Mesenchymal stem cell (in vitro differentiated cells and primary cell): ENCODE data around the gene ZSCAN5C.
"Not testable (repeated sequence)": the region's sequence is repeated elsewhere in the genome, so short reads cannot be mapped to it uniquely, and the experiment has no call there.

Experiments
- DNase-seq: peaks from one replicate; pipeline ENCODE4 v3.0.0-alpha.2; 2013
- H2AFZ ChIP-seq: one replicate; pipeline ENCODE4 v1.6.1; 2013; ENCODE audit warnings: low read depth, mild to moderate bottlenecking, control low read depth, inconsistent platforms, low read length, moderate library complexity
- H2AK5ac ChIP-seq: 2 replicates; pipeline ENCODE4 v1.6.1; 2013; ENCODE audit warnings: low read length, moderate library complexity, mild to moderate bottlenecking, inconsistent platforms; ENCODE audit not compliant: severe bottlenecking
- H2BK120ac ChIP-seq: one replicate; pipeline ENCODE4 v1.6.1; 2013; ENCODE audit warnings: low read depth, mild to moderate bottlenecking, inconsistent platforms, low read length, moderate library complexity
- H2BK12ac ChIP-seq, 2 experiments: one replicate each; pipeline ENCODE4 v1.6.1; 2013; ENCODE audit warnings: inconsistent platforms in 2 of 2, low read length in 2 of 2, mild to moderate bottlenecking in 2 of 2, moderate library complexity in 2 of 2, control low read depth in 1 of 2
- H2BK15ac ChIP-seq: one replicate; pipeline ENCODE4 v1.6.1; 2013; ENCODE audit warnings: mild to moderate bottlenecking, low read depth, inconsistent platforms; ENCODE audit not compliant: poor library complexity, severe bottlenecking
- H2BK5ac ChIP-seq: 2 replicates; pipeline ENCODE4 v1.6.1; 2013; ENCODE audit warnings: low read depth, mild to moderate bottlenecking, low read length, control low read depth, inconsistent platforms; ENCODE audit not compliant: poor library complexity, severe bottlenecking
- H3K14ac ChIP-seq, 2 experiments: one replicate each; pipeline ENCODE4 v1.6.1; 2013; ENCODE audit warnings: inconsistent platforms in 2 of 2, low read length in 2 of 2, control low read depth in 1 of 2, mild to moderate bottlenecking in 1 of 2, moderate library complexity in 1 of 2
- H3K18ac ChIP-seq, 2 experiments: one replicate each; pipeline ENCODE4 v1.6.1; 2013; ENCODE audit warnings: inconsistent platforms in 2 of 2, low read length in 2 of 2, control low read depth in 1 of 2, low read depth in 1 of 2, mild to moderate bottlenecking in 1 of 2
- H3K23ac ChIP-seq, 2 experiments: one replicate each; pipeline ENCODE4 v1.6.1; 2013; ENCODE audit warnings: inconsistent platforms in 2 of 2, low read length in 2 of 2, mild to moderate bottlenecking in 2 of 2, moderate library complexity in 2 of 2, control low read depth in 1 of 2
- H3K27ac ChIP-seq: 2 replicates; pipeline ENCODE4 v1.5.1; 2013; ENCODE audit warnings: mild to moderate bottlenecking, moderate library complexity, low read length, control low read depth, inconsistent platforms; ENCODE audit not compliant: poor library complexity, severe bottlenecking
- H3K27me3 ChIP-seq, 2 experiments: 2 replicates each; pipeline versions ENCODE4 v1.6.1 to v1.7.0; 2013; ENCODE audit warnings: low read length in 2 of 2, mild to moderate bottlenecking in 2 of 2, moderate library complexity in 2 of 2, control low read depth in 1 of 2, inconsistent platforms in 1 of 2; ENCODE audit not compliant: control insufficient read depth in 1 of 2, insufficient read depth in 1 of 2
- H3K36me3 ChIP-seq, 2 experiments: 2 replicates each; pipeline versions ENCODE4 v1.6.1 to v1.7.0; 2013; ENCODE audit warnings: low read length in 2 of 2, control low read depth in 1 of 2, inconsistent platforms in 1 of 2, low read depth in 1 of 2, mild to moderate bottlenecking in 1 of 2; ENCODE audit not compliant: insufficient read depth in 2 of 2, control insufficient read depth in 1 of 2
- H3K4ac ChIP-seq, 2 experiments: one replicate each; pipeline ENCODE4 v1.6.1; 2013; ENCODE audit warnings: inconsistent platforms in 2 of 2, low read length in 2 of 2, mild to moderate bottlenecking in 2 of 2, moderate library complexity in 2 of 2, control low read depth in 1 of 2, low read depth in 1 of 2
- H3K4me1 ChIP-seq: 2 replicates; pipeline ENCODE4 v1.6.1; 2013; ENCODE audit warnings: low read depth, low read length, control low read depth; ENCODE audit not compliant: control insufficient read depth, insufficient read depth
- H3K4me2 ChIP-seq: 2 replicates; pipeline ENCODE4 v1.6.1; 2013; ENCODE audit warnings: low read length, mild to moderate bottlenecking, inconsistent platforms; ENCODE audit not compliant: poor library complexity, severe bottlenecking
- H3K4me3 ChIP-seq, 2 experiments: 2 replicates each; pipeline versions ENCODE4 v1.5.1 to v1.7.0; 2013; ENCODE audit warnings: low read length in 2 of 2, mild to moderate bottlenecking in 2 of 2, control low read depth in 1 of 2, low read depth in 1 of 2; ENCODE audit not compliant: insufficient read depth in 1 of 2
- H3K79me1 ChIP-seq: replicated peaks from 2 replicates; pipeline ENCODE4 v1.6.1; 2013; ENCODE audit warnings: mild to moderate bottlenecking, control low read depth, low read length, inconsistent platforms; ENCODE audit not compliant: poor library complexity, severe bottlenecking
- H3K9ac ChIP-seq: 2 replicates; pipeline ENCODE4 v1.7.0; 2013; ENCODE audit warnings: mild to moderate bottlenecking, low read length, moderate library complexity
- H3K9me3 ChIP-seq: 2 replicates; pipeline ENCODE4 v1.7.0; 2013; ENCODE audit warnings: mild to moderate bottlenecking, low read length; ENCODE audit not compliant: control insufficient read depth
- H4K8ac ChIP-seq: one replicate; pipeline ENCODE4 v1.6.1; 2013; ENCODE audit warnings: inconsistent platforms, mild to moderate bottlenecking, low read length, moderate library complexity
- H4K91ac ChIP-seq: one replicate; pipeline ENCODE4 v1.6.1; 2013; ENCODE audit warnings: mild to moderate bottlenecking, low read length, inconsistent platforms
- WGBS: methylation state at CpG from one replicate; pipeline ENCODE4 v1.1.7; 2013; ENCODE audit warnings: mixed read lengths; 5-methylcytosine and 5-hydroxymethylcytosine counted together

The ZSCAN5C gene

GRCh38 chr19:56176310-56176709 lies 25.8 kb upstream of the ZSCAN5C start:
- H3K4ac ChIP-seq = not testable (repeated sequence)

DNA sequence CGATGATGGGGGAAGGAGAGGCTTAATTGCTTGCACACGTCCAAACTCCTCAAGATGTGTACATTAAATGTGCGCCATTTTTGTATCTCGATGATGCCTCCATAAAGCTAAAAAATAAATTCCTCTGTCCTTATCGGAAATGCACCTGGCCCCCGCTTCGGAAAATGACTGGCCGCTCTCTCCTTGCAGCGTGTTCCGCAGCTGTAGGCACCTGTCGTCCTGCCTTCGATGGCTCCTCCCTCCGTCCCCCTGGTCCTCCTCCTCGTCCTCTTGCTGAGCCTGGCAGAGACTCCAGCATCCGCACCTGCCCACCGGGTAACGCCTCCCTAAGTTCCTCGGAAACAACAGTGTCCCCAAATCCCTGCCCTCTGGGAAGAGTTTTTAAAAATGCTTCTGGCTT lies 25.2 kb upstream of the ZSCAN5C start:
- Histone ChIP-seq H3K4me3 (no peak overlapping the region), H4K8ac (no peak overlapping the region), H2BK5ac (no peak overlapping the region), H3K36me3 (no peaks in the 10 kb centered on the region), H4K91ac (no peak overlapping the region), H3K4me1 (no peaks in the 10 kb centered on the region), H3K4ac (no peak overlapping the region), H2AFZ (no peak overlapping the region), H3K9ac (no peak overlapping the region), H3K14ac (no peak overlapping the region), H3K79me1 (no peaks in the 10 kb centered on the region), H2BK12ac (no peak overlapping the region), H3K27ac (no peak overlapping the region), H3K27me3 (peaks cover 0 to 51% of the 10 kb centered on the region in 2 experiments), H3K23ac (no peak overlapping the region), H2AK5ac (no peak overlapping the region), H3K9me3 (no peaks in the 10 kb centered on the region), H3K18ac (no peak overlapping the region), H2BK15ac (no peak overlapping the region), H3K4me2 (no peak overlapping the region), H2BK120ac (no peak overlapping the region)
- 83% methylated on average over 18 of the region's 18 CpGs for WGBS
- DNase-seq = no peak

More at GRCh38 chr19:56176310-56176709, 25.8 kb upstream of the ZSCAN5C start:
- not testable (repeated sequence) for H3K23ac ChIP-seq, H3K9me3 ChIP-seq, H3K4me1 ChIP-seq, H3K18ac ChIP-seq, H4K8ac ChIP-seq, DNase-seq, H3K36me3 ChIP-seq, H4K91ac ChIP-seq, H3K4me3 ChIP-seq, H3K27ac ChIP-seq, H2BK5ac ChIP-seq, H2BK120ac ChIP-seq, H3K9ac ChIP-seq, H3K79me1 ChIP-seq, H2BK12ac ChIP-seq, H2AFZ ChIP-seq, H2BK15ac ChIP-seq, H3K14ac ChIP-seq, H2AK5ac ChIP-seq, H3K4me2 ChIP-seq
- peaks cover 0 to 51% of the 10 kb centered on the region in 2 experiments for H3K27me3 ChIP-seq
- 85% methylated on average over 11 of the region's 11 CpGs for WGBS

DNA sequence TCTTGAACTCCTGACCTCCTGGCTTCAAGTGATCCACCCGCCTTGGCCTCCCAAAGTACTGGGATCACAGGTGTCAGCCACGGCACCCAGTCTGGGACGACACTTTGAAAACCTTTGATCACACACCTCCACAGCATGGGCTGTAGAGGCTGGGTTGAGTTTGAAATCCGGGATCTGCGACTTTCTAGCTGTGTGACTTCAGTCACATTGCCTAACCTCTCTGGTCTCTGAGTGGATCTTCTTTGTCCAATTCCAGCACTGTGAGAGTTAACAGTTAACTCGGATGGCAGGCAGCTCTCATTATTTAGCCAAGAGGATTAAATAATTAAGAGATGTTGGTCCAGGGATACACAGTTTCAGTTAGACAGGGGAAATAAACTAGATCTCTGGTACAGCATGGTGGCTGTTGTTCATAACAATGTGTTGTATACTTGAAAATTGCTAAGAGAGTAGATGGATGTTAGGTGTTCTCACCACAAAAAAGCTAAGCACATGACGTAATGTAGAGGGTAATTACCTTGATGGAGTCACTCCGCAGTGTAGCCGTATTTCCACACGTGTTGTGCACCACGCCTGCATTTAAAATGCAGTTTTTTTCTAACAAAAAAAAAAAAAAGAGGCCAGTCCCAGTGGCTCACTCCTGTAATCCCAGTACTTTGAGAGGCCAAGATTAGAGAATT lies 24.4 kb upstream of the ZSCAN5C start:
- Histone ChIP-seq H4K8ac (no peak overlapping the region), H4K91ac (no peak overlapping the region), H3K4me3 (no peak overlapping the region), H3K79me1 (no peaks in the 10 kb centered on the region), H2BK15ac (no peak overlapping the region), H2AFZ (no peak overlapping the region), H3K9ac (no peak overlapping the region), H2BK5ac (no peak overlapping the region), H3K4me1 (no peaks in the 10 kb centered on the region), H3K23ac (no peak overlapping the region), H3K14ac (no peak overlapping the region), H3K18ac (no peak overlapping the region), H3K9me3 (no peaks in the 10 kb centered on the region), H2AK5ac (no peak overlapping the region), H3K36me3 (no peaks in the 10 kb centered on the region), H3K4me2 (no peak overlapping the region), H3K27me3 (peaks cover 0 to 51% of the 10 kb centered on the region in 2 experiments), H2BK12ac (no peak overlapping the region), H2BK120ac (no peak overlapping the region), H3K27ac (no peak overlapping the region), H3K4ac (no peak overlapping the region)
- WGBS = 82% methylated on average over 11 of the region's 11 CpGs
- DNase-seq = no peak

- no peak overlapping the region for H3K27ac ChIP-seq
- H3K79me1 ChIP-seq = no peaks in the 10 kb centered on the region
- H3K4me3 ChIP-seq = no peak overlapping the region
- no peak for DNase-seq
- H3K9ac ChIP-seq = no peak overlapping the region
- no peaks in the 10 kb centered on the region for H3K36me3 ChIP-seq
- peaks cover 1% of the 10 kb centered on the region for H3K4me1 ChIP-seq
- H3K18ac ChIP-seq = no peak overlapping the region
- WGBS = 79% methylated on average over 17 of the region's 17 CpGs
- no peak overlapping the region for H2BK5ac ChIP-seq
- H3K27me3 ChIP-seq = no peaks in the 10 kb centered on the region
- no peak overlapping the region for H2AFZ ChIP-seq
- H3K23ac ChIP-seq = no peak overlapping the region
- H2BK15ac ChIP-seq = no peak overlapping the region
- H3K14ac ChIP-seq = no peak overlapping the region
- no peaks in the 10 kb centered on the region for H3K9me3 ChIP-seq
- H2AK5ac ChIP-seq = no peak overlapping the region
- no peak overlapping the region for H4K8ac ChIP-seq
- H3K4ac ChIP-seq = no peak overlapping the region
- H2BK120ac ChIP-seq = no peak overlapping the region
- no peak overlapping the region for H3K4me2 ChIP-seq
- no peak overlapping the region for H4K91ac ChIP-seq
- no peak overlapping the region for H2BK12ac ChIP-seq
These were observed 12.3 kb upstream of the ZSCAN5C start for GRCh38 chr19:56189785-56190184.
